Retinal pigment epithelial cell (primary cell): ENCODE results near the gene GRK5.
"Not testable (repeated sequence)": the region's sequence is repeated elsewhere in the genome, so short reads cannot be mapped to it uniquely, and the experiment has no call there.

ENCODE experiments used
- DNase-seq: peaks from one replicate; pipeline ENCODE4 v3.0.0-alpha.2; 2010; ENCODE audit warnings: low read depth
- H3K4me3 ChIP-seq: 2 replicates; pipeline ENCODE4 v1.5.1; 2011; ENCODE audit warnings: mild to moderate bottlenecking, low read length, control low read depth, moderate library complexity
- CTCF ChIP-seq: conservative IDR thresholded peaks from 2 replicates; pipeline ENCODE4 v1.5.1; 2011; ENCODE audit warnings: low read depth, low read length, control low read depth, inconsistent platforms

GRK5 gene

GRCh38 chr10:119265691-119266090 lies 58.3 kb downstream of the GRK5 start:
- H3K4me3 ChIP-seq = no peak overlapping the region
- TF ChIP-seq CTCF = no peak
- DNase-seq = no peak

GRCh38 chr10:119267384-119267783 lies 60.0 kb downstream of the GRK5 start:
- DNase-seq = no peak
- TF ChIP-seq CTCF = no peak
- no peak overlapping the region for H3K4me3 ChIP-seq

- H3K4me3 ChIP-seq = no peak overlapping the region
- DNase-seq = no peak
- no peak for TF ChIP-seq CTCF
These were observed 61.1 kb downstream of the GRK5 start for GRCh38 chr10:119268428-119268827.

- no peak for DNase-seq
- TF ChIP-seq CTCF = no peak
- H3K4me3 ChIP-seq = no peak overlapping the region
These were observed 61.6 kb downstream of the GRK5 start for GRCh38 chr10:119268871-119269506.

- no peak for TF ChIP-seq CTCF
- DNase-seq = no peak
- no peak overlapping the region for H3K4me3 ChIP-seq
These were observed 62.4 kb downstream of the GRK5 start for GRCh38 chr10:119269737-119270136.

- no peak overlapping the region for H3K4me3 ChIP-seq
- TF ChIP-seq CTCF = no peak
- no peak for DNase-seq
These were observed 63.5 kb downstream of the GRK5 start for GRCh38 chr10:119270762-119271366.

- DNase-seq, H3K4me3 ChIP-seq: not testable (repeated sequence)
These were observed 65.0 kb downstream of the GRK5 start for GRCh38 chr10:119272338-119272734.

- H3K4me3 ChIP-seq = no peak overlapping the region
- TF ChIP-seq CTCF = no peak
- no peak for DNase-seq
These were observed 65.4 kb downstream of the GRK5 start for GRCh38 chr10:119272736-119273135.
